ENCODE results near the gene KIF16B.

GRCh38 chr20:16531485-16531884 is 41.8 kb downstream of the KIF16B start:
- TF ChIP-seq GATA3 (IDR thresholded peaks at IDR 0.05; ENCODE audit: low read depth, low read length): no peak
- no peak for TF ChIP-seq GATA2 (IDR thresholded peaks at IDR 0.05; ENCODE audit: low read depth, low read length)
